Measurements from ENCODE around the gene GADL1.

GADL1 gene

GRCh38 chr3:30793740-30794139 lies 100.7 kb downstream of the GADL1 start:
- TF ChIP-seq CTCF (conservative IDR thresholded peaks at IDR 0.05; ENCODE audit: low read depth) = no peak
- no peak overlapping the region for H3K27ac ChIP-seq
- ChIA-PET CTCF (no interaction called here), POLR2A (ENCODE audit: low non-redundant PET) (no interaction called here)
- DNase-seq (ENCODE audit: low spot score) = no peak

GRCh38 chr3:30790150-30790549 lies 104.3 kb downstream of the GADL1 start:
- TF ChIP-seq CTCF (conservative IDR thresholded peaks at IDR 0.05; ENCODE audit: low read depth) = no peak
- CTCF ChIA-PET = interaction anchor here (0.6 to 0.9 kb wide), 2 partner anchors 45 to 1212 kb away, joined by 3 read pairs; no protein-coding TSS in a partner anchor
- POLR2A ChIA-PET (ENCODE audit: low non-redundant PET) = no interaction called here
- no peak overlapping the region for H3K27ac ChIP-seq
- no peak for DNase-seq (ENCODE audit: low spot score)

- TF ChIP-seq CTCF (conservative IDR thresholded peaks at IDR 0.05; ENCODE audit: low read depth) = no peak
- ChIA-PET POLR2A (ENCODE audit: low non-redundant PET) (no interaction called here), CTCF (interaction anchor here (0.7 kb wide), 1 partner anchor 15 kb away, joined by 3 read pairs; no protein-coding TSS in a partner anchor)
- DNase-seq (ENCODE audit: low spot score) = no peak
- H3K27ac ChIP-seq = no peak overlapping the region
Measured at GRCh38 chr3:30786365-30786764, 108.1 kb downstream of the GADL1 start.

- TF ChIP-seq CTCF (conservative IDR thresholded peaks at IDR 0.05; ENCODE audit: low read depth) = peak; percentile 16; the same call in 1 of the 2 replicates
- POLR2A ChIA-PET (ENCODE audit: low non-redundant PET) = no interaction called here
- DNase-seq (ENCODE audit: low spot score) = no peak
- CTCF ChIA-PET = interaction anchor here (0.7 kb wide), 1 partner anchor 1106 kb away, joined by 3 read pairs; no protein-coding TSS in a partner anchor
- H3K27ac ChIP-seq = no peak overlapping the region
Measured at GRCh38 chr3:30779686-30780287, 114.7 kb downstream of the GADL1 start.

GRCh38 chr3:30778933-30779332 lies 115.5 kb downstream of the GADL1 start:
- POLR2A ChIA-PET (ENCODE audit: low non-redundant PET) = no interaction called here
- H3K27ac ChIP-seq = no peak overlapping the region
- no peak for DNase-seq (ENCODE audit: low spot score)
- TF ChIP-seq CTCF (conservative IDR thresholded peaks at IDR 0.05; ENCODE audit: low read depth) = no peak
- CTCF ChIA-PET = no interaction called here

- POLR2A ChIA-PET (ENCODE audit: low non-redundant PET) = no interaction called here
- no peak for DNase-seq (ENCODE audit: low spot score)
- CTCF ChIA-PET = interaction anchor here (0.6 kb wide), 1 partner anchor 9 kb away, joined by 4 read pairs; no protein-coding TSS in a partner anchor
- no peak overlapping the region for H3K27ac ChIP-seq
- TF ChIP-seq CTCF (conservative IDR thresholded peaks at IDR 0.05; ENCODE audit: low read depth) = no peak
Measured at GRCh38 chr3:30777426-30778113, 116.9 kb downstream of the GADL1 start.

Data from RWPE1 (cell line).